GM12878 (cell line): ENCODE measurements around the gene TRIL. TPM values are rescaled to one million over a fixed set of nuclear protein-coding genes. Genes with fewer than 3 reads are reported as not detected.

Experiments used
- ATAC-seq: fragments of 200-7000 bp; cut with Tn5 transposase; 3 replicates; pipeline ENCODE4 v1.9.1; 2020; ENCODE audit warnings: mild to moderate bottlenecking, moderate library complexity
- BruUV-seq: library from RNA; stranded (reverse); fragments of 400-500 nt; replicated peaks from 2 replicates; lab custom pipeline; 2021; lab: Mats Ljungman, UMichigan
- CTCF ChIA-PET: fragments of 300-600 bp; sonication (Branson Sonifier 250); formaldehyde crosslinking; extraction: SDS; loops from one replicate; lab custom pipeline; 2021; ENCODE audit warnings: inconsistent platforms; lab: Yijun Ruan, JAX
- POLR2A ChIA-PET: fragments of 350-600 bp; formaldehyde crosslinking; extraction: SDS; loops from one replicate; lab custom pipeline; 2021; ENCODE audit warnings: inconsistent platforms; lab: Charles Lee
- RAD21 ChIA-PET: fragments of 300-600 bp; sonication (Branson Sonifier 250); formaldehyde crosslinking; loops from one replicate; lab custom pipeline; 2023; ENCODE audit warnings: antibody characterized with exemption; ENCODE audit not compliant: unreplicated experiment; lab: Charles Lee
- SMC1A ChIA-PET: fragments of 300-600 bp; sonication (Branson Sonifier 250); formaldehyde crosslinking; loops from one replicate; lab custom pipeline; 2023; ENCODE audit not compliant: unreplicated experiment, uncharacterized antibody; lab: Charles Lee
- DNase-seq: peaks from one replicate; pipeline ENCODE4 v3.0.0-alpha.2; 2011; ENCODE audit warnings: low read depth, low spot score
- FAIRE-seq: peaks from 3 replicates; lab custom pipeline; 2011; peaks lifted over from hg19 to GRCh38; lab: Jason Lieb, UNC
- H2AFZ ChIP-seq: 2 replicates; pipeline ENCODE4 v1.6.0; 2011; ENCODE audit warnings: low read depth, low read length, control low read depth; ENCODE audit not compliant: control insufficient read depth
- H3K27ac ChIP-seq: 2 replicates; pipeline ENCODE4 v1.5.1; 2011; ENCODE audit warnings: control low read depth; ENCODE audit not compliant: control insufficient read depth, insufficient read depth
- H3K27me3 ChIP-seq, 2 experiments: replicated peaks in 1 of 2; 2 replicates each; pipeline versions ENCODE4 v1.6.0 to v1.6.1; 2011; ENCODE audit warnings: low read length in 1 of 2; ENCODE audit not compliant: control insufficient read depth in 2 of 2, insufficient read depth in 2 of 2
- H3K36me3 ChIP-seq, 2 experiments: 2 replicates each; pipeline ENCODE4 v1.5.1; 2011; ENCODE audit warnings: low read length in 1 of 2; ENCODE audit not compliant: control insufficient read depth in 2 of 2, insufficient read depth in 2 of 2
- H3K4me1 ChIP-seq: 2 replicates; pipeline ENCODE4 v1.6.1; 2011; ENCODE audit warnings: mild to moderate bottlenecking, low read length, moderate library complexity, mixed read lengths; ENCODE audit not compliant: control insufficient read depth, insufficient read depth
- H3K4me2 ChIP-seq: 2 replicates; pipeline ENCODE4 v1.6.0; 2011; ENCODE audit warnings: control low read depth; ENCODE audit not compliant: control insufficient read depth, insufficient read depth
- H3K4me3 ChIP-seq: fragments of 200-600 bp; sonication (generic); 2 replicates; pipeline ENCODE4 v1.5.1; 2016
- H3K79me2 ChIP-seq: 2 replicates; pipeline ENCODE4 v1.6.0; 2011; ENCODE audit warnings: low read length; ENCODE audit not compliant: control insufficient read depth, insufficient read depth
- H3K9ac ChIP-seq: 2 replicates; pipeline ENCODE4 v1.8.0; 2011; ENCODE audit warnings: low read length, control low read depth, mixed read lengths; ENCODE audit not compliant: control insufficient read depth, insufficient read depth
- H3K9me3 ChIP-seq: replicated peaks from 3 replicates; pipeline ENCODE4 v1.5.1; 2011; ENCODE audit warnings: mild to moderate bottlenecking, low read length; ENCODE audit not compliant: control insufficient read depth, insufficient read depth
- H4K20me1 ChIP-seq: 2 replicates; pipeline ENCODE4 v1.6.0; 2011; ENCODE audit not compliant: control insufficient read depth, insufficient read depth
- EP300 ChIP-seq, 2 experiments: fragments of 150-350 bp in 1 of 2; IDR thresholded peaks; 2 replicates each; pipeline ENCODE4 v1.6.1; 2011 to 2012; ENCODE audit warnings: low read depth in 2 of 2, low read length in 2 of 2, borderline replicate concordance in 1 of 2, improper control_type of control experiment in 1 of 2, inconsistent platforms in 1 of 2; ENCODE audit not compliant: control insufficient read depth in 1 of 2
- SIX5 ChIP-seq: IDR thresholded peaks from 2 replicates; pipeline ENCODE4 v1.6.1; 2011; ENCODE audit warnings: mild to moderate bottlenecking, low read depth, low read length, moderate library complexity; ENCODE audit not compliant: severe bottlenecking
- TAF1 ChIP-seq: IDR thresholded peaks from 2 replicates; pipeline ENCODE4 v1.6.1; 2011; ENCODE audit warnings: mild to moderate bottlenecking, low read depth, low read length, borderline replicate concordance
- ZNF217 ChIP-seq: fragments of 450-650 bp; IDR thresholded peaks from 2 replicates; pipeline ENCODE4 v1.6.1; 2017; ENCODE audit warnings: antibody characterized with exemption, mild to moderate bottlenecking
- WGBS: methylation state at CpG from one replicate; pipeline ENCODE4 v1.1.6; 2016; ENCODE audit warnings: low lambda C conversion rate; ENCODE audit not compliant: insufficient replicate concordance, insufficient coverage; ENCODE audit errors: missing lambda C conversion rate; 5-methylcytosine and 5-hydroxymethylcytosine counted together
- in situ Hi-C: fragments of 300-500 bp; cut with MboI; formaldehyde crosslinking; loops from 9 replicates; pipeline ENCODE4 v1.14.3; 2018; ENCODE audit warnings: mixed read lengths
- intact Hi-C: fragments of 100-400 bp; cut with micrococcal nuclease; formaldehyde crosslinking; loops from one replicate; pipeline ENCODE4 v1.14.2; 2022; ENCODE audit not compliant: unreplicated experiment
- polyA plus RNA-seq, 11 experiments: library from polyadenylated mRNA; depleted of rRNA in 4 of 11; unstranded in 6 of 11; stranded (reverse) in 5 of 11; fragments of >200 nt; fragmentation: Nextera tagmentation in 4 of 11; fragmentation: Illumina TruSeq in 1 of 11; extraction: Ambion mirVana in 4 of 11; extraction: Trizol in 1 of 11; gene quantifications; 1 replicate in 1 of 11; 2 replicates in 10 of 11; pipeline versions ENCODE4 v1.2.1 to v1.2.3, GENCODE V29; 2011 to 2016; ENCODE audit warnings: inconsistent platforms in 2 of 11, missing spikeins in 2 of 11, low read depth in 1 of 11
- total RNA-seq, 4 experiments: library from RNA; depleted of rRNA in 3 of 4; stranded (reverse); fragments of >200 nt in 3 of 4; fragmentation: Illumina TruSeq in 1 of 4; extraction: Trizol in 1 of 4; gene quantifications; 2 replicates each; pipeline versions ENCODE4 v1.2.1 to v1.2.3, GENCODE V29; 2013 to 2021
- TF ChIP-seq, protein P1 (sequence below): fragments of 450-650 bp; IDR thresholded peaks from 2 replicates; pipeline ENCODE4 v1.6.1; 2018; ENCODE audit warnings: borderline replicate concordance, mild to moderate bottlenecking; ENCODE audit not compliant: partially characterized antibody

The TRIL gene
- total and polyA plus RNA-seq, 10 of the 15 experiments (the other 5 are each of a cell fraction or from before 2014, with no cell fraction given): not detected

DNA sequence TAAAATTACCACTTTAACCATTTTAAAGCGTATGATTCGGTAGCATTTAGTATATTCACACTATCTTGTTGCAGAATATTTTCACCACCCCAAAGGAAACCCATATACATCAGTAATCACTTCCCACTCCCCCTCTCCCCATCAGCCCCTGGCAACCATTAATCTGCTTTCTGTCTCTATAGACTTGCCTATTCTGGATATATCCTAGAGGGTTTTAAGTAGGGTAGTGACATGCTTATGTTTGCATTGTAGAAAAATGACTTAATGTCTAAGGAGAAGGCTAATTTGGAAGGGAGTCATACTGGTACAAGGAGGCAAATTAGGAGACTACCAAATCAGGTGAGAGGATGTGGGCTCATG is 42.6 kb upstream of the TRIL start (continued):
- TF ChIP-seq EP300 (IDR thresholded peaks at IDR 0.05; ENCODE audit: borderline replicate concordance in 1 of 2, control insufficient read depth in 1 of 2, low read depth in 2 of 2, low read length in 2 of 2) (no peak), ZNF217 (no peak), TAF1 (no peak)
- TF ChIP-seq, protein P1, sequence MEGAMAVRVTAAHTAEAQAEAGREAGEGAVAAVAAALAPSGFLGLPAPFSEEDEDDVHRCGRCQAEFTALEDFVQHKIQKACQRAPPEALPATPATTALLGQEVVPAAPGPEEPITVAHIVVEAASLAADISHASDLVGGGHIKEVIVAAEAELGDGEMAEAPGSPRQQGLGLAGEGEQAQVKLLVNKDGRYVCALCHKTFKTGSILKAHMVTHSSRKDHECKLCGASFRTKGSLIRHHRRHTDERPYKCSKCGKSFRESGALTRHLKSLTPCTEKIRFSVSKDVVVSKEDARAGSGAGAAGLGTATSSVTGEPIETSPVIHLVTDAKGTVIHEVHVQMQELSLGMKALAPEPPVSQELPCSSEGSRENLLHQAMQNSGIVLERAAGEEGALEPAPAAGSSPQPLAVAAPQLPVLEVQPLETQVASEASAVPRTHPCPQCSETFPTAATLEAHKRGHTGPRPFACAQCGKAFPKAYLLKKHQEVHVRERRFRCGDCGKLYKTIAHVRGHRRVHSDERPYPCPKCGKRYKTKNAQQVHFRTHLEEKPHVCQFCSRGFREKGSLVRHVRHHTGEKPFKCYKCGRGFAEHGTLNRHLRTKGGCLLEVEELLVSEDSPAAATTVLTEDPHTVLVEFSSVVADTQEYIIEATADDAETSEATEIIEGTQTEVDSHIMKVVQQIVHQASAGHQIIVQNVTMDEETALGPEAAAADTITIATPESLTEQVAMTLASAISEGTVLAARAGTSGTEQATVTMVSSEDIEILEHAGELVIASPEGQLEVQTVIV: no peak

DNA sequence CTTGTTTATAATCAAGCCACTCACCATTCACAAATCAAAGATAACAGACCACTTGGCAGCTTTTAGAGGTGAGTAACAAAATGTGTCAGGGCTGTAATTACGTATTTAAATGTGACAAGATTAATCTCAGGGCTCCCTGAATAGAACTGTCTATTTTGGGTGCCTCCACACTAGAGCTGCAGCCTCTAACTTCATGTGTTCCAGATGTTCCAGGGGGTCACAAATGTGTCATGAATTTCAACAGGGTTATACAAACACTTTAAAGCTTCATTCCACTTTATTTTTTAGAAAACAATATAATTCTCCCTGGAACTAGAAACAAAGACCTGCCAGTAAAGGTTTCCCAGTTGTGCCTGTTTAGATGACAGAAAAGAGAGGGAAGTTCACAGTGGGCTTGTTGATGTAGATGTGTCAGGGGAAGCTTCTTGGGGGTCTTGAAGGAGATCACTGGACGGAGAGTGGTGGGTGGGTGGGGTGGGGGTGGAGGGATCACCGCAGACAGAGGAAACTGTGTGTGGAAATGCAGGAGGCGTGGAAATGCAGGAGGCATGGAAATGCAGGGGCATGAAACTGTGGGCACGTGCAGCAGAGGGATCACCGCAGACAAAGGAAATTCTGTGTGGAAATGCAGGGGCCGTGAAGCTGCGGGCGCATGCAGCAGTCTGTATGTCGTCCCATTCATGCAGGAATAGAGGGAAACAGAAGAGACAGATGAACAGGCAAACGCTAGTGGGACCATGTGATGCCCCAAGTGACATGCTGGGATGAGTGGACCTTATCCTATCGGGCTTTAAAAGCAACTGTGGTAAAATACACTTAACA is 42.0 kb upstream of the TRIL start:
- in situ Hi-C loops: no loop called here
- CTCF ChIA-PET: interaction anchor here (0.6 to 1.2 kb wide), 2 partner anchors 9 to 77 kb away, joined by 3 read pairs; no protein-coding TSS in a partner anchor
- FAIRE-seq (no peak), ATAC-seq (no peak), DNase-seq (no peak)
- H3K27me3 ChIP-seq: peaks cover 0 to 1% of the 10 kb centered on the region in 2 experiments; a peak in 3 of 4 replicates
- intact Hi-C loops: no loop called here
- H4K20me1 ChIP-seq: no peaks in the 10 kb centered on the region
- H3K4me1 ChIP-seq: no peaks in the 10 kb centered on the region
- H3K9me3 ChIP-seq: no peaks in the 10 kb centered on the region
- H3K4me3 ChIP-seq: no peak overlapping the region
- H3K79me2 ChIP-seq: no peaks in the 10 kb centered on the region
- BruUV-seq: no TSS peak
- 55% methylated on average over 9 of the region's 12 CpGs for WGBS
- H3K4me2 ChIP-seq: no peak overlapping the region
- SMC1A ChIA-PET: no interaction called here
- no peaks in the 10 kb centered on the region for H3K36me3 ChIP-seq
- no peak overlapping the region for H3K9ac ChIP-seq
- TF ChIP-seq SIX5: no peak
- POLR2A ChIA-PET: no interaction called here
- RAD21 ChIA-PET: no interaction called here
- no peak overlapping the region for H2AFZ ChIP-seq
- no peak overlapping the region for H3K27ac ChIP-seq
